GM18507 (cell line): ENCODE results near the gene MAEA.
"Not testable (repeated sequence)": the region's sequence is repeated elsewhere in the genome, so short reads cannot be mapped to it uniquely, and the experiment has no call there.

Source experiments
- DNase-seq: peaks from one replicate; pipeline ENCODE4 v3.0.0; 2011; ENCODE audit warnings: low read depth; ENCODE audit not compliant: insufficient read length; ENCODE audit errors: extremely low spot score
- FAIRE-seq: peaks from 2 replicates; lab custom pipeline; 2011; peaks lifted over from hg19 to GRCh38; lab: Jason Lieb, UNC

Gene MAEA

DNA sequence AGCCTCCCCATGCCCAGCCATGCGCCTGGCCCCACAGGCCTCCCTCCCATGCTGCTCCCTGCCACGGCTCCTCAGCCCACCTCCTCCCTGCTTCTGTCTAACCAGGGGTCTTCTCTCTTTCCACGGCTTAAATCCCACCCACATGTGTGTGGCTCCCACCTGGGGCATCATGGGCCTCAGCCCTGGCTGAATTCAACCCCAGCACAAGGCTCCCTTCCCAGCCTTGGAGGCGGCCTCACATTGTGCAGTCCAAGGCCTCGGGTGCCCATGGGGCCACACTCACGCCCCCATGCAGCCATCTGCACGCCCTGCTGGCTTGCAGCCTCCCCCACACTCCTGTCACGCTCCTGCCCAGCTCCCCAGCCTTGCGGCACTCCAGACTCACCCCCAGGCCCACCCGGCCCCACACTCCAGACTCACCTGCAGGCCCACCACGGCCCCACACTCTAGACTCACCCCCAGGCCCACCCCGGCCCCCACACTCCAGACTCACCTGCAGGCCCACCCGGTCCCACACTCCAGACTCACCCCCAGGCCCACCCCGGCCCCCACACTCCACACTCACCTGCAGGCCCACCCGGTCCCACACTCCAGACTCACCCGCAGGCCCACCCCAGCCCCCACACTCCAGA lies 27.0 kb downstream of the MAEA start:
- FAIRE-seq (no peak), DNase-seq (no peak)

DNA sequence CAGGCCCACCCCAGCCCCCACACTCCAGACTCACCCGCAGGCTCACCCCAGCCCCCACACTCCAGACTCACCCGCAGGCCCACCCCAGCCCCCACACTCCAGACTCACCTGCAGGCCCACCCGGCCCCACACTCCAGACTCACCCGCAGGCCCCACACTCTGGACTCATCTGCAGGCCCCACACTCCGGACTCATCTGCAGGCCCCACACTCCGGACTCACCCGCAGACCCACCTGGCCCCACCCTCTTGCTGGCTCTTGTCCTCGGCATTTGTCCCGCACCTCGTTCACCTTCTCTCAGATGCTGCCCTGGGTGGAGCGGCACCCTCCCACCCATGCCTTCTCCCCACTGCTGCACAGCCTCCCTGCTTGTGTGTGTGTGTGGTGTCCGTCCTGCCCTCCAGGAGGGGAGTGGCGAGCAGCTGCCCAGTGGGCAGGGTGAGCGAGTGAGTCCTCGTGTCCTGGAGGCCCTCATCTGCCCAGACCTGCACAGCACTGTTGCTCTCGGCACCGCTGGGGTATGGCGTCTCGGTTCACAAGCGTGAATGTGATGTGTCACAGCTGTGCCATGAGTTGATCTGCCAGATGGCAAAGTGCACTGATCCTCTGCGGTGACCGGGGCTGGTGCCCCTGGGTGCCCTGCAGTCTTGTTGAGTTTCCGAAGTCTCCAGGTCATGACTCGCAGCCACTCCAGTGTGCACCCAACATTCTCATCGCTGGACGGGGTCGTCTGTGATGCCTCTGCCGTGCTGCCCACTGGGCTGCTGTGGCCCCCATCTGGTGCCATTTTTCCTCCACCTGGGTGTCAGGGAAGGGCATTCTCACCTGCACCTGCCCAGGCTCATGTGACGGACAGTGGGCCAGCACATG lies 27.7 kb downstream of the MAEA start:
- DNase-seq (no peak), FAIRE-seq (no peak)

DNA sequence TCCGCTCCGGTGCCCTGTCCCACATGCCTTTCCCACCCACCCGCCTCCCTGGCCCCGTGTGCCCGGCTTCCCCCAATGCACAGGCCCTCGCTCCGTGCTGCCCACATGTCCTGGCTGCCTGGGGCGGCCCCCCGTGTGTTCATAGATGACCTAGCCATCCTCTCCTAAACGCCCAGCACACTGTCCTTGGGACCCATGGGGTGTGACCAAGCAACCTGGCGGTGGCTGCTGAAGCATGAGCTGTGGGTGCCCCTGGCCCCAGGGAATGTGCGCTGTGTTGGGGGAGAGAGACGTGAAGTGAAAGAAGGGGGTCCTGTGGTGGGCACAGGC lies 28.3 kb downstream of the MAEA start:
- no peak for DNase-seq
- FAIRE-seq: no peak

DNA sequence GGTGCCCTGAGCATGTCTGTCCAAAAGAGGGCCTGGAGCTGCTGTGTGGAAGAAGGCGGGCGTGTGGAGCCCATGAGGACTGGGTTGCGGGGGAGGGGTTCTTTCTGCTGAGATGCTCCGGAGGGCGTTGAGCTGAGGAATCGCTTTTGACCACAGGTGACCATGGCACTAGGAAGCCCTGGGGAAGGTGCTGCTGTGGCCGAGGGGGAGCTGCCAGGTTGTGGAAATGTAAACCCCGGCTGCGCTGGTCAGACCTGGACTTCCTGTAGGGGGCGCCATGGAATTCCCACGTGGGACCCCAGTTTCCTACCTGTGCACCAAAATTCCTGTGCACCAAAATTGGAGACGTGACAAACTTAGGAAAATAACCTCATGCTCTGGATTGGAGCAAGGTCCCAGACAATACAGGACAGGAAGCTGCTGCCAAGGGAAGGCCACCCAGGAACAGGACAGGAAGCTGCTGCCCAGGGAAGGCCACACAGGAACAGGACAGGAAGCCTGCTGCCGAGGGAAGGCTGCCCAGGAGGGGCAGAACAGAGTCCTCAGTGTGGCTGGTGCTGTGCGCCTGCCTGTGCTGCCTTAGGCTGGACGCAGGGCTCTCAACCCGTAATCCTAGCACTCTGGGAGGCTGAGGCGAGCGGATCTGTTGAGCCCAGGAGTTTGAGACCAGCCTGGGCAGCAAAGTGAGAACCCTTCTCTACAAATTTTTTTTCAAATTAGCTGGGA lies 29.0 kb downstream of the MAEA start:
- DNase-seq (no peak), FAIRE-seq (no peak)

DNA sequence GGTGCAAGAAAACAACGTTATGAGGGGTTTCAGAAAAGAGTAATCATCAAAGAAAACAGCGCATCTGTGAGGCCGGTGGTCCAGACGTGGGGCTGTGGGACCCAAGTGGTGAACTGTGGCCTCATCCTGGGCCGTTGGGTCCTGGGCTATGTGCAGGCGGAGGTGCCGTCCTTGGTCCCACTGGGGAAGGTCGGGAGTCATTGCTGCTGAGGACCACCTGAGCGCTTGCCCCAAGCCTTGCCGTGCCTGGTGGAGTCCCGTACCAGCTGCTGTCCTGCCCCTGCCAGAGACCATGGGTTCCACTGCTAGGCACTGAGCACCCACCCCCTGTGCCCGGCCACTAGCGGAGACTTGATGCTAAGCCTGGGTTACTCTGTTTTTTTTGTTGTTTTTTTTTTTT lies 31.8 kb downstream of the MAEA start:
- no peak for DNase-seq
- no peak for FAIRE-seq

DNA sequence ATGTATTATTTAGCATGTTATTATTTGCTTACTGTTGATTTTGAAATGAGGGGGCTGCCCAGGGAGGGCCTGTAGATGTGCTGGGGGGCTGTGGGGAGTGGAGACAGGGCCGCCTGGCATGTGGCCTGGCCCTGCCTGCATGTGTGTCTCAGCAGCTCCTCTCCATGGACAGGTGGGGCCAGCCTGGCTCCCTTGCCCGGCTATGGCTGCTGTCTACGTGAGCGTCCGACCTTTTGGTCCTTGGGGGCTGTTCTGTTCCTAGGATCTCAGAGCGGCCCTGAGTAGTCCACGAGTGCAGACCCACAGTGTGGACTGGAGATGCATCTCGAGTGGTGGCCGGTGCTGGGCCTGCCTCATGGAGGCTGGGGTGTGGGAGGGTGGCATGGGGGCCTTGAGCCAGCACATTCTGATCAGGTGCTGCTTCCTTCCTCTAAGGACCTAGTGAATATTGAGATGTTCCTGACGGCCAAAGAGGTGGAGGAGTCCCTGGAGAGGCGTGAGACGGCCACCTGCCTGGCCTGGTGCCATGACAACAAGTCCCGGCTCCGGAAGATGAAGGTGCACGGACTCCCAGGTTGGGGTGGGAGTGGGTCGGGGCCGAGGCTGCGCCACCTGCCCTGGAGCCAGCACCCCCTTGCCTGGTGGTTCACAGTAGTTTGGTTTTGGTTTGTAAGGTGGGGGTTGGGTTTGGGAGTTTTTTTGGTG lies 32.4 kb downstream of the MAEA start:
- FAIRE-seq (no peak), DNase-seq (no peak)

DNA sequence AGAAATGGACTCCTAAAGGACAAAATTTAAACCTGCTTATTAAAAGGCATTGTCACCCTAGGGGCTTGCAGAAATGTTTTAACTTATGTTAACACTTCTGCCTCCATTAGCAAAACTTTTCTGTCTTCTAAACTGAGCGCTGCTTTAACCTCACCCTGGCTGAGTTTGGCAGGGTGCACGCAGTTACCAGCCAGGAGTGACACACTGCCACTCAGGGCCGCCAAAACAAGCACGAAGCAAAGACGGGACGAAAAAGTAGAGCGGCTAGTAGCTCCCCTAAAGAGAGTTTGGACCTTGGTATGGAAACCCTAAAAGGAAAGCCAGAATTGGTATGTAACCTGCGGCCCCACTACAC lies 33.6 kb downstream of the MAEA start:
- no peak for DNase-seq
- FAIRE-seq: no peak

DNA sequence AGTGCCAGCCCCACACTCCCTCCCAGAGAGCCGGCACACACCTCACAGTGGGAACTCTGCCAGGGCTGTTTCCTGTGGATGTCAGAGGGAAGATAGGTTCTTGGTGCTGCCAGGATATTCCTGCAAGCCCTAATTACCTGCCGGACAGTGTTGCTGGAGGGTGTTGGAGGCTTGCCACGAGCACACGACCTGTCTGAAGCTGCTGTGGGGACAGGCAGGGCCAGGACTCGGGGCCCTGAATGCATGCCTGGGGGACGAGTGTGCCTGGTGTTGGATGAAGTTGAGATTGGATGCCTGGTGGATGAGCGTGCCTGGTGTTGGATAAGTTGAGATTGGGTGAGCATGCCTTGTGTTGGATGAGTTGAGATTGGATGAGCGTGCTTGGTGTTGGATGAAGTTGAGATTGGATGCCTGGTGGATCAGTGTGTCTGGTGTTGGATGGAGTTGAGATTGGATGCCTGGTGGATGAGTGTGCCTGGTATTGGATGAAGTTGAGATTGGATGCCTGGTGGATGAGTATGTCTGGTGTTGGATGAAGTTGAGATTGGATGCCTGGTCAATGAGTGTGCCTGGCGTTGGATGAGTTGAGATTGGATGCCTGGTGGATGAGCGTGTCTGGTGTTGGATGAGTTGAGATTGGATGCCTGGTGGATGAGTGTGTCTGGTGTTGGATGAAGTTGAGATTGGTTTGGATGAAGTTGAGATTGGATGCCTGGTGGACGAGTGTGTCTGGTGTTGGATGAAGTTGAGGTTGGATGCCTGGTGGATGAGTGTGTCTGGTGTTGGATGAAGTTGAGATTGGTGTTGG lies 34.1 kb downstream of the MAEA start:
- DNase-seq (no peak), FAIRE-seq (no peak)

DNA sequence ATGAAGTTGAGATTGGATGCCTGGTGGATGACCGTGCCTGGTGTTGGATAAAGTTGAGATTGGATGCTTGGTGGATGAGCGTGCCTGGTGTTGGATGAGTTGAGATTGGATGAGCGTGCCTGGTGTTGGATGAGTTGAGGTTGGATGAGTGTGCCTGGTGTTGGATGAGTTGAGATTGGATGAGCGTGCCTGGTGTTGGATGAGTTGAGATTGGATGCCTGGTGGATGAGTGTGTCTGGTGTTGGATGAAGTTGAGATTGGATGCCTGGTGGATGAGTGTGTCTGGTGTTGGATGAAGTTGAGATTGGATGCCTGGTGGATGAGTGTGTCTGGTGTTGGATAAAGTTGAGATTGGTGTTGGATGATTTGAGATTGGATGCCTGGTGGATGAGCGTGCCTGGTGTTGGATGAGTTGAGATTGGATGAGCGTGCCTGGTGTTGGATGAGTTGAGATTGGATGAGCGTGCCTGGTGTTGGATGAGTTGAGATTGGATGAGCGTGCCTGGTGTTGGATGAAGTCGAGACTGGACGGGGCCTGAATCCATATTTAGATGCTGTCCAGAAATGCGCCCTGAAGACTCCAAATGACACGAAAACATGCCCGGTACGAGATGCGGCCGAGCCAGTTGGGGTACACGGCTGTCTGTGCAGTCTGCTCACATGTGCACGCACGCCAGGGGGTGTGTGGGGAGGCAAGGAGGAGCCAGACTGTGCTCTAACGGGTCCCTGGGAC lies 34.9 kb downstream of the MAEA start:
- not testable (repeated sequence) for FAIRE-seq, DNase-seq

DNA sequence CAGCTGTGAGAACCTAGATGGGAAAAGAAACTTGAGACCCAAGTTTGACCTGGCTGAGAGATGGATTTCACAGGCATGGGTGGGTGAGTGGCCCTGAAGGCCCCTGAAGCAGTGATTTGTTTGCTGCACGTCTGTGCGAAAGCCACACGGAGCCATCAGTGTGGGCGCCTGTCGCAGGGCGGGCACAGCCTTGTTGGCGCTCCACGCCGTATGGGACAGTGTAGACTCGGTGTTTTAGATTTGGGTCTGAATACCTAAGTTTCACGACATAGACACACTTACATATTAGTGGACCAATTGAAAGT lies 35.4 kb downstream of the MAEA start:
- FAIRE-seq: no peak
- DNase-seq: no peak

DNA sequence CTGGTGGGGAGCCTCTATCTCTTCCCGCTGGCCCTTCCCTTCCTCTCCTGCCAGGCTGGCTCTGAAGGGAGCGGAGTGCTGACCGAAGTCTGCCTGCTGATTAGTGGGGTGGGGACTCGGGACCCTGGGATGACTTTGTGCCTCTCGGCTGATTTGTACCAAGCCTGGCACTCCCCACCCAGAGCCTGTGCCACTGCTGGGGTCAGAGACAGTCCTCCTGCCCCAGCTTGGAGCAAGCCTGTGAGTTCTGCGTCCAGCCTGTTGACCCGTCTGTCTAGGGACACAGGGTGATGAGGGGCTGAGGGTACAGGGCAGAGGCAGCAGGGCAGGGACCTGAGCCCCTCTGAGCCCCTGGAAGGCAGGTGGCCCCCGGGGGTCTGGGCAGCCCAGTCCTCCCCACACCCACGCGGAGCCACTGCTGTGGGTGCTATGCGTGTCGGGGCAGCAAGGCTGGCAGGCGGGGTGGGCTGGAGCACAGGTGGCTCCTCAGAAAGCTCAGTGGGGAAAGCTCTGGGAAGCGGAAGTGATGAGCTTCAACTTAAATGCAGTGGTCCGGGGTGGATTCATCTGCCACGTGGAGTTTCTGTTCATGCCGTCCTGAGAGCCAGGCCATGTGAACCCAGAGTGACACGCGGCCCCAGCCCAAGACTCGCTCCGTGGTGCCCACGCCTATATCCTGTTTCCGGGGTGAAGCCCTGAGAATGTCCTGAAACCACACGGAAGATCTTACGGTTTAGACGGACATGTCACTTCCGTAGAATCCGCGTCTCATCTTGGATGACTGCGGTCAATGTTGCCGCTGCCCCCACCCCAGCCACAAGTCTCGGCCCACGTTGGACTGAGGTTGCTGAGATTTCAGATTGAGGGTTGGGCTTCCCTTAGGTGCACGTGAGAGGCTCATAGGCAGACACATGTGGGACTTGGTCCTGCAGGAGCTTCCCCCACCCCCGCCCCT lies 36.3 kb downstream of the MAEA start:
- FAIRE-seq (no peak), DNase-seq (no peak)

DNA sequence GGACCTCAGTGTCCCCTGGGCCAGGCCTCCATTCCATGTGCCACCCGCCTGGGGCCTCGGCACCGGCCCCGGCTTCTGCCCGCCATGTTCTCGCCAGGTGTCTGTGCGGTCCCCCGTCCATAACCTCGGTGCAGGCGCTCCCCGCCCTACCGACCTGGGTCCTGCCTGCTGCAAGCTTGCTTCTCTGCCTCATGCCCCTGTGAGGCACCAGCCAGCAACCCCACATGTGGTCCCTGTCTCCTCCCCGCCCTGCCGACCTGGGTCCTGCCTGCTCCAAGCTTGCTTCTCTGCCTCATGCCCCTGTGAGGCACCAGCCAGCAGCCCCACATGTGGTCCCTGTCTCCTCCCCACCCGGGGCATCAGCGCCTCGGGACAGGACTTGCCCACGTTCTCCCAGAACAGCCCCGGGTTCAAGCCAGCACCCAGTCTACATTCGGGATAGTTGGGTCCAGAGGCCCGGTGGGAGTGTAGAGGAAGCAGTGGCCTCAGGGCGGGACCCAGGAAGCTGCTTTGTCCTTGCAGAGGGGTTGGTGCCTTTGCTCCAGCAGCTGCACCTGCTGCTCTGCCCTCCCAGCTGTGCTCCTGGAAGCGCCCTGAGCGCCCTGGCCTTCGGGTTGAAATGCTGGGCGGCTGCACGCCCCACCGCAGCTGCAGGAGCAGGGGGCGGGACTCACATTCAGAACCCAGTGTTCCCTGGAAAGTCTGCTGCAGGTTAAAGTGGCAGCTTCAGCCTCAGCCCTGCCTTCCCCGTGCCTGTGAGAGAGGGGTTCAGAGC lies 37.2 kb downstream of the MAEA start:
- no peak for FAIRE-seq

DNA sequence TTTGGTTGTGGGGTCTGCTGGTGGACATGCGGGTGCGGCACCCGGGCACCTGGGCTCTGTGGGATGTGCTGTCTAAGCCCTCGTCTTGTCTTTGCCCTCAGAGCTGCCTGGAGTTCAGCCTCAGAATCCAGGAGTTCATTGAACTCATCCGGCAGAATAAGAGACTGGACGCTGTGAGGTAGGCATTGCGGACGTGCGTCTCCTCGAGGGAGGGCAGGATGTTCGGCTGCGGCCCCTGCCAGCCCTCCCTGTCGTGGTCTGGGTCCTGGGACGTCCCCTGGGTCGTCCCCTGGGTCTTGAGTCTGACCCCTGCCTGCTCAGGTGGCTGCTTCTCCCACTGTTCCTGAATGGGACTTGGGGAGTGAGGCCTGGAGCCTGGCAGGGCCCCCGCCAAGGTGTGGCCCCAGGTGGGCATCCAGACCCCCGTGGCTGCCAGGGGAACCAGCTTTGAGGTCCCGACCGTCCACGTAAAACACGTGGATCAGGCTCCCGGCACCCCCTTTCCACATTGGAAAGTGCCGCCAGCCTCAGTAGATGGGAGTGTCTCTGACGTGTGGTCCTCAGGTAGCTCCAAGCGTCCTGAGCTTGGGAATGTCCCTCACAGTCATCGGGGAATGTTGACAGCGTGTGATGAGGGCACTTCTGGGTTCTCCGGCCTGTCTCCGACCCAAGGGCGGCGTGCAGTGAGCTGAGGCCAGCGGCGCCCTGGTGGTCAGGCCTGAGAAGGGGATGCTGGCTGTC lies 38.0 kb downstream of the MAEA start:
- DNase-seq: no peak
- FAIRE-seq: no peak

More for the DNA sequence above, 37.2 kb downstream of the MAEA start:
- DNase-seq: no peak

DNA sequence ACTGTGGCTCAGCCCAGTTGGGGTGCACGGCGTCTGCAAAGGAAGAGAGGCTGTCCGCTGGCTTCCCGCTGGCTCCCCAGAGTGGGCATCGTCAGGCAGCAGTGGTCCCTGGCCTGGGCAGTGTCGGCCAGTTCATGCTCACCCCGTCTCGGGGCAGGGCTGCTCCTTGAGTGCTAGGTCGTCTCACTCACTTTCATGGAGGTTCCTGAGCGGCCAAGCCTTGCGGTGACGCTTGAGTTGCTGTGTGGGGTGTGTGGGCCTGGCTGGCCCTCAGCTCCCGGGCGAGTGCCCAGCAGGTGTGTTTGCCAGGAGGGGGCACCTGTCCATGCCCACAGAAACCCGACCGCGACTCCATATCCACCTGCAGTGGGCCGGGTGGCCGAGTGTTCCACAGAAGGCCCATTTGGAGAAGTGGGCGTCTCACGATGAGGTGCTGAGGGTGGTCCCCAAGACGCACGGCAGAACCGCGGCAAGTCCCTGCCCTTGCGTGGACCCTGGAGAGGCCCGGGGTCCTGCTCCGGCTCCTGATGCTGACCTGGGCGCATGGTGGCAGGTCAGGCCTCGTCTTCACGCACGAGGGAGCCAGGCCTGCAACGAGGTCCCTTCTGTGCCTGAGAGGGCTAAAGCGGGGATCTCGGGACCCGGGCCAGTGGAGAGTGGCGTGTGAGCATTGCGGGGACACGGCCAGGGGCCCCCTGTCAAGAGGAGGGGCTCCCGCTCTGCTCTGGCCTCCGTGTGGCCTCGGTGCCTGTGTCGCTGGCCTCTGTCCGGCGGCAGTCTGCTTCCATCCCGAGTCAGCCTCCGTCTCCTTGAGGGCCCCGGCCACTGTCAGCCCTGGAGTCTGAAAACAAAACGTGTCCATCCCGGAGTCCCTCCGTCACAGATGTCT lies 38.8 kb downstream of the MAEA start:
- DNase-seq: no peak
- FAIRE-seq: no peak
